ENCODE measurements around the gene FBLN1. TPM values are rescaled to one million over a fixed set of nuclear protein-coding genes. Genes with fewer than 3 reads are reported as not detected.

The FBLN1 gene
- total RNA-seq, 1 donor from 2014 or later = 297 TPM

GRCh38 chr22:45483918-45484499, 18.7 kb upstream of the FBLN1 start:
- TF ChIP-seq, protein P1, sequence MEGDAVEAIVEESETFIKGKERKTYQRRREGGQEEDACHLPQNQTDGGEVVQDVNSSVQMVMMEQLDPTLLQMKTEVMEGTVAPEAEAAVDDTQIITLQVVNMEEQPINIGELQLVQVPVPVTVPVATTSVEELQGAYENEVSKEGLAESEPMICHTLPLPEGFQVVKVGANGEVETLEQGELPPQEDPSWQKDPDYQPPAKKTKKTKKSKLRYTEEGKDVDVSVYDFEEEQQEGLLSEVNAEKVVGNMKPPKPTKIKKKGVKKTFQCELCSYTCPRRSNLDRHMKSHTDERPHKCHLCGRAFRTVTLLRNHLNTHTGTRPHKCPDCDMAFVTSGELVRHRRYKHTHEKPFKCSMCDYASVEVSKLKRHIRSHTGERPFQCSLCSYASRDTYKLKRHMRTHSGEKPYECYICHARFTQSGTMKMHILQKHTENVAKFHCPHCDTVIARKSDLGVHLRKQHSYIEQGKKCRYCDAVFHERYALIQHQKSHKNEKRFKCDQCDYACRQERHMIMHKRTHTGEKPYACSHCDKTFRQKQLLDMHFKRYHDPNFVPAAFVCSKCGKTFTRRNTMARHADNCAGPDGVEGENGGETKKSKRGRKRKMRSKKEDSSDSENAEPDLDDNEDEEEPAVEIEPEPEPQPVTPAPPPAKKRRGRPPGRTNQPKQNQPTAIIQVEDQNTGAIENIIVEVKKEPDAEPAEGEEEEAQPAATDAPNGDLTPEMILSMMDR (IDR thresholded peaks at IDR 0.05; ENCODE audit: unreplicated experiment) = no peak
- H3K36me3 Mint-ChIP-seq = peaks cover 3% of the 10 kb centered on the region
- peaks cover 3% of the 10 kb centered on the region for H3K4me1 Mint-ChIP-seq
- no peak for DNase-seq (ENCODE audit: low spot score in 2 of 2, unreplicated experiment in 2 of 2)
- H3K27me3 Mint-ChIP-seq (ENCODE audit: low read depth) = no peaks in the 10 kb centered on the region
- no peak overlapping the region for H3K4me3 Mint-ChIP-seq
- no peak overlapping the region for H3K27ac Mint-ChIP-seq
- peaks cover 29% of the 10 kb centered on the region for H3K9me3 Mint-ChIP-seq

DNA sequence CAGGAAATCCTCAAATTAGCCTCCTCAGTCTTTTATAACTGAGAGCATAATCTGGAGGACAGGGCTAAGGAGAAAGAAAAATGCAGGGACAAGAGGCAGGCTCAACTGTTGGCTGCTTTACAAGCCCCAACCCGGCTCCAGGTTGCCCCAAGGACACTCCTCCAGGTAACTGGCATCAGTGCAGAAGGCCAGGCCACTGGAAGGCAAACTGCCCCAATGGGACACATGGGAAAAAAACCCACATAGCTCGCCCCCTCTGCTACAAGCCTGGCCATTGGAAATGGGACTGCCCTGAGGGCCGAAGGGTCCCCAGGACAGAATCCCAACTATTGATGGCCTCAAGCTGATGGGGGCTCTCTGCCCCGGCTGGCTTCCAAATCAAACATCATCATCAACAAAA, 17.9 kb upstream of the FBLN1 start:
- no peak overlapping the region for H3K27ac Mint-ChIP-seq
- TF ChIP-seq, protein P1 (IDR thresholded peaks at IDR 0.05; ENCODE audit: unreplicated experiment) = no peak
- DNase-seq (ENCODE audit: low spot score in 2 of 2, unreplicated experiment in 2 of 2) = no peak
- H3K4me3 Mint-ChIP-seq = no peak overlapping the region
- H3K4me1 Mint-ChIP-seq = peaks cover 3% of the 10 kb centered on the region
- peaks cover 6% of the 10 kb centered on the region for H3K36me3 Mint-ChIP-seq
- peaks cover 32% of the 10 kb centered on the region for H3K9me3 Mint-ChIP-seq
- no peaks in the 10 kb centered on the region for H3K27me3 Mint-ChIP-seq (ENCODE audit: low read depth)

GRCh38 chr22:45485261-45485660, 17.4 kb upstream of the FBLN1 start:
- Mint-ChIP-seq H3K27me3 (ENCODE audit: low read depth) (no peaks in the 10 kb centered on the region), H3K27ac (no peak overlapping the region)
- TF ChIP-seq, protein P1 (IDR thresholded peaks at IDR 0.05; ENCODE audit: unreplicated experiment) = no peak

DNA sequence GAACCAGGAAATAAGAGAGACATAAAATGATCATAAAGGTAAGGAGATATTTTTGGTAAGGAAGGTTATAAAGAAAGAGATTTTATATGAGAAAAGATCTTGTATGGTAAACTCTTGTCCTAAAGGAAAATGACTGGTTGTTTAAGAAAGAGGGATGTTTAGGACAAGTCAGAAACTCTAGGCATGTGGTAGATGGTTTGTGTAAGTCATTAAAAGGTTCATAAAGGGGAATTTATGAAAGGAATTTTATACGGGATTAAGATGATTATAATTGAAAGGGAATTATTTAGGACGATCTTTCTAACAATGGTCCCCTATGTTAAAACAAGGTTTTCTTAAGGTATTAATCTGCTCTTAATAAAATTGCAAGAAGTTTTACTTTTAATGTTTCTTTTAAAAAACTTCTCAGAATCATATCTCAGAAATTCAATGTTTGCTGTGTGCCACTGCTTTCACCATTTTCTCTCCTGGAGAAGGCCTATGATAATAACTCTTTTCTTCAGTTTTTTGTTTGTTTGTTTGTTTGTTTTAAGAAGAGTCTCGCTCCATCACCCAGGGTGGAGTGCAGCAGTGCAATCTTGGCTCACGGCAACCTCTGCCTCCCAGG, 13.8 kb upstream of the FBLN1 start:
- Mint-ChIP-seq H3K36me3 (peaks cover 6% of the 10 kb centered on the region), H3K9me3 (peaks cover 35% of the 10 kb centered on the region), H3K4me3 (no peak overlapping the region)

More at GRCh38 chr22:45485261-45485660, 17.4 kb upstream of the FBLN1 start:
- Mint-ChIP-seq H3K4me1 (peaks cover 3% of the 10 kb centered on the region), H3K4me3 (no peak overlapping the region), H3K9me3 (peaks cover 33% of the 10 kb centered on the region), H3K36me3 (peaks cover 6% of the 10 kb centered on the region)
- DNase-seq (ENCODE audit: low spot score in 2 of 2, unreplicated experiment in 2 of 2) = no peak

GRCh38 chr22:45490836-45491235, 11.8 kb upstream of the FBLN1 start:
- no peak overlapping the region for H3K4me3 Mint-ChIP-seq
- TF ChIP-seq, protein P1 (IDR thresholded peaks at IDR 0.05; ENCODE audit: unreplicated experiment) = no peak
- peaks cover 4% of the 10 kb centered on the region for H3K4me1 Mint-ChIP-seq
- H3K9me3 Mint-ChIP-seq = peaks cover 35% of the 10 kb centered on the region
- H3K36me3 Mint-ChIP-seq = peaks cover 6% of the 10 kb centered on the region
- H3K27ac Mint-ChIP-seq = no peak overlapping the region
- no peaks in the 10 kb centered on the region for H3K27me3 Mint-ChIP-seq (ENCODE audit: low read depth)
- no peak for DNase-seq (ENCODE audit: low spot score in 2 of 2, unreplicated experiment in 2 of 2)

More for the DNA sequence above, 13.8 kb upstream of the FBLN1 start:
- peaks cover 7% of the 10 kb centered on the region for H3K4me1 Mint-ChIP-seq
- H3K27ac Mint-ChIP-seq = no peak overlapping the region
- TF ChIP-seq, protein P1 (IDR thresholded peaks at IDR 0.05; ENCODE audit: unreplicated experiment) = no peak
- no peak for DNase-seq (ENCODE audit: low spot score in 2 of 2, unreplicated experiment in 2 of 2)
- no peaks in the 10 kb centered on the region for H3K27me3 Mint-ChIP-seq (ENCODE audit: low read depth)

All from mesothelial cell of epicardium (in vitro differentiated cells).